Measurements from ENCODE around the gene SYT13.

- TF ChIP-seq CTCF (IDR thresholded peaks at IDR 0.05) (no peak), POLR2A (IDR thresholded peaks at IDR 0.05) (no peak)
These were observed 28.8 kb upstream of the SYT13 start for GRCh38 chr11:45314900-45315299.
